ENCODE measurements around the gene ABCA9.

DNA sequence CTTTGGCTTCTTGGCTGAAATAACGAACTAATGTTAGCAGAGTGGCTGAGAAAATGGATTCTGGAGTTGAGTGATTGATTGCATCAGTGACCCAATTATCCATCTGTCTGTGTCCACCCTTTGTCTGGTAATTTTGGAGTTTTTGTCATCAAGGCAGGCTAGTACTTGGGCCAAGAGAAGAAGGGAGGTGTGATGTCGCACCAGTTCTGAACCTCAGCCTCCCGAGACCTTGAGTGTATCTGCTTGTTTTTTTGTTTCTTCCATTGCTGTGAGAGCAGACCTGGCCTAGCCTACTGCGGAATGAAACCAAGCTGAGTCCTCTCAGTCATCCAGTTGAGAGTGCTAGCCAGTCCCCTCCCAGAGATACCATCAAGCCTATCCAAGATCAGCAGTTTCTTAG, 110.0 kb downstream of the ABCA9 start:
- no peak for TF ChIP-seq ZNF302 (CRISPR knock-in tag; IDR thresholded peaks at IDR 0.05)
- TF ChIP-seq, protein P1, sequence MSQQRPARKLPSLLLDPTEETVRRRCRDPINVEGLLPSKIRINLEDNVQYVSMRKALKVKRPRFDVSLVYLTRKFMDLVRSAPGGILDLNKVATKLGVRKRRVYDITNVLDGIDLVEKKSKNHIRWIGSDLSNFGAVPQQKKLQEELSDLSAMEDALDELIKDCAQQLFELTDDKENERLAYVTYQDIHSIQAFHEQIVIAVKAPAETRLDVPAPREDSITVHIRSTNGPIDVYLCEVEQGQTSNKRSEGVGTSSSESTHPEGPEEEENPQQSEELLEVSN (IDR thresholded peaks at IDR 0.05; ENCODE audit: borderline replicate concordance, low read depth), result no peak
- TF ChIP-seq MAFK (IDR thresholded peaks at IDR 0.05; ENCODE audit: partially characterized antibody), result no peak
- TF ChIP-seq POLR2A (IDR thresholded peaks at IDR 0.05; ENCODE audit: low read length), result no peak
- no peak for TF ChIP-seq MYC (IDR thresholded peaks at IDR 0.05; ENCODE audit: borderline replicate concordance, low read length)
- TF ChIP-seq, protein P2, sequence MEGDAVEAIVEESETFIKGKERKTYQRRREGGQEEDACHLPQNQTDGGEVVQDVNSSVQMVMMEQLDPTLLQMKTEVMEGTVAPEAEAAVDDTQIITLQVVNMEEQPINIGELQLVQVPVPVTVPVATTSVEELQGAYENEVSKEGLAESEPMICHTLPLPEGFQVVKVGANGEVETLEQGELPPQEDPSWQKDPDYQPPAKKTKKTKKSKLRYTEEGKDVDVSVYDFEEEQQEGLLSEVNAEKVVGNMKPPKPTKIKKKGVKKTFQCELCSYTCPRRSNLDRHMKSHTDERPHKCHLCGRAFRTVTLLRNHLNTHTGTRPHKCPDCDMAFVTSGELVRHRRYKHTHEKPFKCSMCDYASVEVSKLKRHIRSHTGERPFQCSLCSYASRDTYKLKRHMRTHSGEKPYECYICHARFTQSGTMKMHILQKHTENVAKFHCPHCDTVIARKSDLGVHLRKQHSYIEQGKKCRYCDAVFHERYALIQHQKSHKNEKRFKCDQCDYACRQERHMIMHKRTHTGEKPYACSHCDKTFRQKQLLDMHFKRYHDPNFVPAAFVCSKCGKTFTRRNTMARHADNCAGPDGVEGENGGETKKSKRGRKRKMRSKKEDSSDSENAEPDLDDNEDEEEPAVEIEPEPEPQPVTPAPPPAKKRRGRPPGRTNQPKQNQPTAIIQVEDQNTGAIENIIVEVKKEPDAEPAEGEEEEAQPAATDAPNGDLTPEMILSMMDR (IDR thresholded peaks at IDR 0.05), result no peak
- TF ChIP-seq, protein P3, sequence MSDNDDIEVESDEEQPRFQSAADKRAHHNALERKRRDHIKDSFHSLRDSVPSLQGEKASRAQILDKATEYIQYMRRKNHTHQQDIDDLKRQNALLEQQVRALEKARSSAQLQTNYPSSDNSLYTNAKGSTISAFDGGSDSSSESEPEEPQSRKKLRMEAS (IDR thresholded peaks at IDR 0.05), result no peak
- no peak for TF ChIP-seq ZFP36 (IDR thresholded peaks at IDR 0.05; ENCODE audit: borderline replicate concordance, partially characterized antibody)

Data from A549 (cell line).